ENCODE results near the gene GJA3. TPM values are rescaled to one million over a fixed set of nuclear protein-coding genes. Genes with fewer than 3 reads are reported as not detected.

GJA3 gene
- total and polyA plus RNA-seq, 10 of the 15 experiments (the other 5 are each of a cell fraction or from before 2014, with no cell fraction given): 0.03 to 0.11 (median 0.04) TPM; not detected in 5

DNA sequence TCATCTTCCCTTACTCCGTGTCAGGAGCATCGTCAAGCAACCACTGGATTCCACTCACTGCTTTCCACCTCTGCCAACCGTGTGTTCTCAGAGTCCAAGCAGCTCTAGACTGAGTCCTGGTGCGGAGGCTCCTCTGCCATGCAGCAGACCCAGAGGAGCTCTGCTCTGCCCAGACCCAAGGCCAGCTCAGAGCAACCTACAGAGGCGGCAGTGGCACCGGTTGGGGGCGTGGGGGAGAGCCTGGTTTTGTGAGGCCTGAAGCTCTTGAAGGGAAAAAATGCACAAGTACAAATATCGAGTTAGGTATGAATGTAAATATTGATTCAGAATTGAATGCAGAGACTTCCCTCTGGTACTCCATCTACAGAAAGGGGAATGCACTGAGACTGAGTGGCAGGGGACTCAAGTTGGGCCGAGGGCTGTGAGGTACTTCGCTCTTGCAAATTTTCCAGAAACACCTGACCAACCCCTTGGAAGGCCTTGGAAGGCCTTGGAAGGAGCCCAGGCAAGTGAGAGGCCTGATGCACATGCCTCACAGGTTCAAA, 46.7 kb downstream of the GJA3 start (continued):
- TF ChIP-seq SIX5 (IDR thresholded peaks at IDR 0.05; ENCODE audit: low read depth, low read length, severe bottlenecking): no peak
- no peak for TF ChIP-seq YBX1 (IDR thresholded peaks at IDR 0.05)
- TF ChIP-seq, protein P1, sequence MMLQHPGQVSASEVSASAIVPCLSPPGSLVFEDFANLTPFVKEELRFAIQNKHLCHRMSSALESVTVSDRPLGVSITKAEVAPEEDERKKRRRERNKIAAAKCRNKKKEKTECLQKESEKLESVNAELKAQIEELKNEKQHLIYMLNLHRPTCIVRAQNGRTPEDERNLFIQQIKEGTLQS (IDR thresholded peaks at IDR 0.05; ENCODE audit: borderline replicate concordance, extremely low read depth, low read depth, low read length): no peak
- TF ChIP-seq SP1 (IDR thresholded peaks at IDR 0.05; ENCODE audit: low read depth, low read length): no peak
- TF ChIP-seq MYB (IDR thresholded peaks at IDR 0.05; ENCODE audit: borderline replicate concordance, low read depth, low read length): no peak
- TF ChIP-seq CBFB (IDR thresholded peaks at IDR 0.05; ENCODE audit: low read depth): no peak

DNA sequence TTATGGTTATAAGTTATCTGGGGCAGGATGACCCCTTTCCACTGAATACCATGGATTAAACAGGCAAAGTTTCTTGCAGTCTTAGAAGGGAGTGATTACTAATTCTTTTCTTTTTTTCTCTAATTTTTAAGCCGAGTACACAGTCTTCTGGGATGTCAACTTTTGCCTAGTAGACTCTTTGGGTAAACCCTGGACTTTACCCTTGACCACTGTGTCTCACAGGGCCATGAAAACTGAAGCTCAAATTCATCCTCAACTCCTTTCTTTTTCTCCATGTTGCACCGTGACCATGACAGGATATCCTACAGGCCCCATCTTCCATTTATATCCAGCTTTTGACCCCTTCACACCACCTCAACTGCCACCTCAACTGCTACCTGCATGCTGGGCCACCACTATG, 51.8 kb downstream of the GJA3 start:
- Histone ChIP-seq H3K4me1 (ENCODE audit: control insufficient read depth, insufficient read depth, low read length) (no peaks in the 10 kb centered on the region), H2AFZ (ENCODE audit: control insufficient read depth, low read depth, low read length) (no peak overlapping the region), H3K4me2 (ENCODE audit: control insufficient read depth, insufficient read depth) (no peak overlapping the region), H3K79me2 (ENCODE audit: control insufficient read depth, insufficient read depth, low read length) (no peaks in the 10 kb centered on the region), H4K20me1 (ENCODE audit: control insufficient read depth, insufficient read depth) (no peaks in the 10 kb centered on the region), H3K27ac (ENCODE audit: control insufficient read depth, insufficient read depth) (no peak overlapping the region), H3K9ac (ENCODE audit: control insufficient read depth, insufficient read depth, low read length) (no peak overlapping the region), H3K9me3 (replicated peaks; ENCODE audit: control insufficient read depth, insufficient read depth, low read length) (no peaks in the 10 kb centered on the region), H3K27me3 (replicated peaks in 1 of 2; ENCODE audit: control insufficient read depth in 2 of 2, insufficient read depth in 2 of 2, low read length in 1 of 2) (no peaks in the 10 kb centered on the region), H3K4me3 (no peak overlapping the region), H3K36me3 (ENCODE audit: control insufficient read depth in 2 of 2, insufficient read depth in 2 of 2, low read length in 1 of 2) (no peaks in the 10 kb centered on the region)
- BruUV-seq (replicated peaks): no TSS peak
- RAD21 ChIA-PET (ENCODE audit: unreplicated experiment): no interaction called here
- SMC1A ChIA-PET (ENCODE audit: uncharacterized antibody, unreplicated experiment): no interaction called here
- CTCF ChIA-PET: interaction anchor here (0.6 to 1.6 kb wide), 3 partner anchors 10 to 667 kb away, joined by 3 to 5 read pairs (median 3); no protein-coding TSS in a partner anchor
- intact Hi-C loops (cut with micrococcal nuclease; ENCODE audit: unreplicated experiment) (no loop called here), in situ Hi-C loops (cut with MboI) (no loop called here)
- POLR2A ChIA-PET: no interaction called here
- 42% methylated on average over 2 of the region's 2 CpGs for WGBS (ENCODE audit: insufficient coverage, insufficient replicate concordance, low lambda C conversion rate, missing lambda C conversion rate)
- ATAC-seq (no peak), DNase-seq (ENCODE audit: low read depth, low spot score) (no peak), FAIRE-seq (no peak)
- TF ChIP-seq FOXM1 (IDR thresholded peaks at IDR 0.05; ENCODE audit: low read depth, low read length) (no peak), WRNIP1 (IDR thresholded peaks at IDR 0.05; ENCODE audit: borderline replicate concordance, low read depth, low read length) (no peak), FOXK2 (IDR thresholded peaks at IDR 0.05) (no peak), DPF2 (IDR thresholded peaks at IDR 0.05) (no peak), CHD4 (IDR thresholded peaks at IDR 0.05) (no peak), ESRRA (IDR thresholded peaks at IDR 0.05; ENCODE audit: low read length) (no peak), GATAD2B (conservative IDR thresholded peaks at IDR 0.05; ENCODE audit: low read depth) (no peak), IRF4 (IDR thresholded peaks at IDR 0.05; ENCODE audit: low read depth, low read length) (no peak)
- TF ChIP-seq, protein P1 (IDR thresholded peaks at IDR 0.05; ENCODE audit: borderline replicate concordance, extremely low read depth, low read depth, low read length): no peak
- TF ChIP-seq, protein P2, sequence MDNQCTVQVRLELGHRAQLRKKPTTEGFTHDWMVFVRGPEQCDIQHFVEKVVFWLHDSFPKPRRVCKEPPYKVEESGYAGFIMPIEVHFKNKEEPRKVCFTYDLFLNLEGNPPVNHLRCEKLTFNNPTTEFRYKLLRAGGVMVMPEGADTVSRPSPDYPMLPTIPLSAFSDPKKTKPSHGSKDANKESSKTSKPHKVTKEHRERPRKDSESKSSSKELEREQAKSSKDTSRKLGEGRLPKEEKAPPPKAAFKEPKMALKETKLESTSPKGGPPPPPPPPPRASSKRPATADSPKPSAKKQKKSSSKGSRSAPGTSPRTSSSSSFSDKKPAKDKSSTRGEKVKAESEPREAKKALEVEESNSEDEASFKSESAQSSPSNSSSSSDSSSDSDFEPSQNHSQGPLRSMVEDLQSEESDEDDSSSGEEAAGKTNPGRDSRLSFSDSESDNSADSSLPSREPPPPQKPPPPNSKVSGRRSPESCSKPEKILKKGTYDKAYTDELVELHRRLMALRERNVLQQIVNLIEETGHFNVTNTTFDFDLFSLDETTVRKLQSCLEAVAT (IDR thresholded peaks at IDR 0.05): no peak
- TF ChIP-seq, protein P3, sequence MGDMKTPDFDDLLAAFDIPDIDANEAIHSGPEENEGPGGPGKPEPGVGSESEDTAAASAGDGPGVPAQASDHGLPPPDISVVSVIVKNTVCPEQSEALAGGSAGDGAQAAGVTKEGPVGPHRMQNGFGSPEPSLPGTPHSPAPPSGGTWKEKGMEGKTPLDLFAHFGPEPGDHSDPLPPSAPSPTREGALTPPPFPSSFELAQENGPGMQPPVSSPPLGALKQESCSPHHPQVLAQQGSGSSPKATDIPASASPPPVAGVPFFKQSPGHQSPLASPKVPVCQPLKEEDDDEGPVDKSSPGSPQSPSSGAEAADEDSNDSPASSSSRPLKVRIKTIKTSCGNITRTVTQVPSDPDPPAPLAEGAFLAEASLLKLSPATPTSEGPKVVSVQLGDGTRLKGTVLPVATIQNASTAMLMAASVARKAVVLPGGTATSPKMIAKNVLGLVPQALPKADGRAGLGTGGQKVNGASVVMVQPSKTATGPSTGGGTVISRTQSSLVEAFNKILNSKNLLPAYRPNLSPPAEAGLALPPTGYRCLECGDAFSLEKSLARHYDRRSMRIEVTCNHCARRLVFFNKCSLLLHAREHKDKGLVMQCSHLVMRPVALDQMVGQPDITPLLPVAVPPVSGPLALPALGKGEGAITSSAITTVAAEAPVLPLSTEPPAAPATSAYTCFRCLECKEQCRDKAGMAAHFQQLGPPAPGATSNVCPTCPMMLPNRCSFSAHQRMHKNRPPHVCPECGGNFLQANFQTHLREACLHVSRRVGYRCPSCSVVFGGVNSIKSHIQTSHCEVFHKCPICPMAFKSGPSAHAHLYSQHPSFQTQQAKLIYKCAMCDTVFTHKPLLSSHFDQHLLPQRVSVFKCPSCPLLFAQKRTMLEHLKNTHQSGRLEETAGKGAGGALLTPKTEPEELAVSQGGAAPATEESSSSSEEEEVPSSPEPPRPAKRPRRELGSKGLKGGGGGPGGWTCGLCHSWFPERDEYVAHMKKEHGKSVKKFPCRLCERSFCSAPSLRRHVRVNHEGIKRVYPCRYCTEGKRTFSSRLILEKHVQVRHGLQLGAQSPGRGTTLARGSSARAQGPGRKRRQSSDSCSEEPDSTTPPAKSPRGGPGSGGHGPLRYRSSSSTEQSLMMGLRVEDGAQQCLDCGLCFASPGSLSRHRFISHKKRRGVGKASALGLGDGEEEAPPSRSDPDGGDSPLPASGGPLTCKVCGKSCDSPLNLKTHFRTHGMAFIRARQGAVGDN (IDR thresholded peaks at IDR 0.05): no peak
- TF ChIP-seq, protein P4, sequence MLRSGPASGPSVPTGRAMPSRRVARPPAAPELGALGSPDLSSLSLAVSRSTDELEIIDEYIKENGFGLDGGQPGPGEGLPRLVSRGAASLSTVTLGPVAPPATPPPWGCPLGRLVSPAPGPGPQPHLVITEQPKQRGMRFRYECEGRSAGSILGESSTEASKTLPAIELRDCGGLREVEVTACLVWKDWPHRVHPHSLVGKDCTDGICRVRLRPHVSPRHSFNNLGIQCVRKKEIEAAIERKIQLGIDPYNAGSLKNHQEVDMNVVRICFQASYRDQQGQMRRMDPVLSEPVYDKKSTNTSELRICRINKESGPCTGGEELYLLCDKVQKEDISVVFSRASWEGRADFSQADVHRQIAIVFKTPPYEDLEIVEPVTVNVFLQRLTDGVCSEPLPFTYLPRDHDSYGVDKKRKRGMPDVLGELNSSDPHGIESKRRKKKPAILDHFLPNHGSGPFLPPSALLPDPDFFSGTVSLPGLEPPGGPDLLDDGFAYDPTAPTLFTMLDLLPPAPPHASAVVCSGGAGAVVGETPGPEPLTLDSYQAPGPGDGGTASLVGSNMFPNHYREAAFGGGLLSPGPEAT (IDR thresholded peaks at IDR 0.05; ENCODE audit: low read depth): no peak

Measured in GM12878 (cell line).